ENCODE data around the gene FRMD4A.

DNA sequence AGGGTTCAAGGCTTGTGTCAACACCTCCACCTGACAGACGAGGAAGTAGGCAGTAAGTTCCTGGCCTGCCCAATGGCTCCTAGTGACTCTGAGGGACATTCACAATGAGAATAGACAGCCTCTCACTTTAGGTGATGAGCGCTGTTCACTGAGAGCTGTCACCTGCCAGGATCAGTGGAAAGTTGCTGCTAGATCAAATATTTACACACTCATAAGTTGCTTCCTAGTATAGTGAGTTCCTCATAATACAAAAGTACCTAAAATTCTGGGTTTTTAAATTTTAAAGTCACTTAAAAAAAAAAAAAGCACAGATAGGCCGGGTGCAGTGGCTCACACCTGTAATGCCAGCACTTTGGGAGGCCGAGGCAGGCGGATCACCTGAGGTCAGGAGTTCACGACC, 423.2 kb downstream of the FRMD4A start:
- TF ChIP-seq, protein P1, sequence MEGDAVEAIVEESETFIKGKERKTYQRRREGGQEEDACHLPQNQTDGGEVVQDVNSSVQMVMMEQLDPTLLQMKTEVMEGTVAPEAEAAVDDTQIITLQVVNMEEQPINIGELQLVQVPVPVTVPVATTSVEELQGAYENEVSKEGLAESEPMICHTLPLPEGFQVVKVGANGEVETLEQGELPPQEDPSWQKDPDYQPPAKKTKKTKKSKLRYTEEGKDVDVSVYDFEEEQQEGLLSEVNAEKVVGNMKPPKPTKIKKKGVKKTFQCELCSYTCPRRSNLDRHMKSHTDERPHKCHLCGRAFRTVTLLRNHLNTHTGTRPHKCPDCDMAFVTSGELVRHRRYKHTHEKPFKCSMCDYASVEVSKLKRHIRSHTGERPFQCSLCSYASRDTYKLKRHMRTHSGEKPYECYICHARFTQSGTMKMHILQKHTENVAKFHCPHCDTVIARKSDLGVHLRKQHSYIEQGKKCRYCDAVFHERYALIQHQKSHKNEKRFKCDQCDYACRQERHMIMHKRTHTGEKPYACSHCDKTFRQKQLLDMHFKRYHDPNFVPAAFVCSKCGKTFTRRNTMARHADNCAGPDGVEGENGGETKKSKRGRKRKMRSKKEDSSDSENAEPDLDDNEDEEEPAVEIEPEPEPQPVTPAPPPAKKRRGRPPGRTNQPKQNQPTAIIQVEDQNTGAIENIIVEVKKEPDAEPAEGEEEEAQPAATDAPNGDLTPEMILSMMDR (IDR thresholded peaks at IDR 0.05) = no peak
- no peak for TF ChIP-seq POLR2A (IDR thresholded peaks at IDR 0.05)
- TF ChIP-seq EP300 (IDR thresholded peaks at IDR 0.05) = no peak

Measured in stomach (tissue), 4 donors.